Bronchial epithelial cell (primary cell): Measurements from ENCODE around the gene CDH2. TPM values are rescaled to one million over a fixed set of nuclear protein-coding genes. Genes with fewer than 3 reads are reported as not detected.

Experiments
- DNase-seq: peaks from one replicate; pipeline ENCODE4 v3.0.0-alpha.2; 2010; ENCODE audit warnings: low read depth
- FAIRE-seq: peaks from 2 replicates; lab custom pipeline; 2011; peaks lifted over from hg19 to GRCh38; lab: Jason Lieb, UNC
- H3K27me3 ChIP-seq: 2 replicates; pipeline ENCODE4 v1.5.1; 2011; ENCODE audit warnings: low read length; ENCODE audit not compliant: control insufficient read depth, insufficient read depth
- H3K36me3 ChIP-seq: 2 replicates; pipeline ENCODE4 v1.5.1; 2011; ENCODE audit warnings: low read length; ENCODE audit not compliant: control insufficient read depth, insufficient read depth
- H3K4me3 ChIP-seq: 2 replicates; pipeline ENCODE4 v1.5.1; 2011; ENCODE audit warnings: mild to moderate bottlenecking, low read depth, low read length, control low read depth
- CTCF ChIP-seq: IDR thresholded peaks from 2 replicates; pipeline ENCODE4 v1.5.1; 2011; ENCODE audit warnings: mild to moderate bottlenecking, moderate library complexity, low read length, control low read depth, inconsistent platforms; ENCODE audit not compliant: insufficient read depth, severe bottlenecking
- total RNA-seq: library from RNA; depleted of rRNA; stranded (reverse); fragments of >200 nt; gene quantifications from 2 replicates; pipeline ENCODE4 v1.2.1, GENCODE V29; 2014

Gene CDH2
- total RNA-seq, 1 donor from 2014 or later = 0.79 TPM

- Histone ChIP-seq H3K27me3 (no peaks in the 10 kb centered on the region), H3K4me3 (no peak overlapping the region), H3K36me3 (no peaks in the 10 kb centered on the region)
- TF ChIP-seq CTCF = no peak
- DNase-seq = no peak
- FAIRE-seq = no peak
These were observed 44.8 kb downstream of the CDH2 start for GRCh38 chr18:28132084-28132483.

- no peak for TF ChIP-seq CTCF
These were observed 48.3 kb downstream of the CDH2 start for GRCh38 chr18:28128659-28128980.

GRCh38 chr18:28127763-28128658, 48.9 kb downstream of the CDH2 start:
- H3K4me3 ChIP-seq = no peak overlapping the region
- H3K36me3 ChIP-seq = no peaks in the 10 kb centered on the region
- H3K27me3 ChIP-seq = no peaks in the 10 kb centered on the region
- FAIRE-seq (no peak), DNase-seq (peak; percentile 39)
- TF ChIP-seq CTCF = no peak

More at GRCh38 chr18:28128659-28128980, 48.3 kb downstream of the CDH2 start:
- no peak for FAIRE-seq
- Histone ChIP-seq H3K27me3 (no peaks in the 10 kb centered on the region), H3K4me3 (no peak overlapping the region), H3K36me3 (no peaks in the 10 kb centered on the region)
- no peak for DNase-seq

DNA sequence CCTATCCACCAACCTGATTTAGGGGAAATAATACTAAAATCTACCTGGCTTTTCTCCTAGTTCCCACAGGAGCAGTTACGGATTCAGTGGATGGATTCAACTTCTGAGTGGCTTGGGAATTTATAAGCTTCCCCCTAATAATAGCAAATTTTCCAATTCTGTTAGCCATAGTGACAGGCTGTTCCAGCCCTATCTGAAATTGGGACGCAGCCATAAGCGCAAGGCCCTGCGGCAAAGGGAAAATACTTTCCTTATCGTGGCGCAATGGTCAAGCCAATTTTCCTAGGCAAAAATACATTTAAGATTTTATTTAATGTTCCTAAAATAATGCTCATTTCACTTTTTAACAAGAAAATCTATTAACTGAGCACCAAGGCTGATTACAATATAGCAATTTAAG, 49.7 kb downstream of the CDH2 start:
- no peak for TF ChIP-seq CTCF
- no peak for DNase-seq
- Histone ChIP-seq H3K36me3 (no peaks in the 10 kb centered on the region), H3K4me3 (no peak overlapping the region), H3K27me3 (no peaks in the 10 kb centered on the region)
- FAIRE-seq = no peak

DNA sequence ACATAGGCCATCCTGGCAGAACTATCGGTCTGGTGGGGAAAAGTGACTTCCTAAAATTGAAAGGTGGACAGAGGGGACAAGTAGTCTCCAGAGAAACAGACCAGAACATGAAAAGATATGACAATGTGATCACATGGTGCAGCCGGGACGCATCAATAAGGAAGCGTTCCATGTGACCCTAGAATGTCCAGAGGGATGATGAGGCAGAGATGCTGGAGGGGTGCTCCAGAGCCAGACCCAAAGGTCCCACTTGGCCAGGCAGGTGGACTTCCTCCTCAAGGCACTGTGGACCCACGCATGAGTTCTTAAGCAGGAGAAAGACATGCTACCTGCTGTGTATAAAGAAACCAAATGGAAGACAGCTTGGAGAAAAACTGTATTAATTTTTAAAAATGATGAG, 50.2 kb downstream of the CDH2 start:
- FAIRE-seq (no peak), DNase-seq (no peak)
- no peaks in the 10 kb centered on the region for H3K27me3 ChIP-seq
- TF ChIP-seq CTCF = no peak
- H3K4me3 ChIP-seq = no peak overlapping the region
- H3K36me3 ChIP-seq = no peaks in the 10 kb centered on the region
